GM19438 (cell line): ENCODE measurements around the gene FUS.
A peak's percentile ranks its signal among the peaks of the same experiment; 100 is the strongest.
"Not testable (repeated sequence)": the region's sequence is repeated elsewhere in the genome, so short reads cannot be mapped to it uniquely, and the experiment has no call there.

Source experiments
- ATAC-seq: cut with Tn5 transposase; IDR thresholded peaks from one replicate; pipeline ENCODE4 v1.9.1; 2021; ENCODE audit warnings: low read depth; ENCODE audit not compliant: unreplicated experiment

Gene FUS

DNA sequence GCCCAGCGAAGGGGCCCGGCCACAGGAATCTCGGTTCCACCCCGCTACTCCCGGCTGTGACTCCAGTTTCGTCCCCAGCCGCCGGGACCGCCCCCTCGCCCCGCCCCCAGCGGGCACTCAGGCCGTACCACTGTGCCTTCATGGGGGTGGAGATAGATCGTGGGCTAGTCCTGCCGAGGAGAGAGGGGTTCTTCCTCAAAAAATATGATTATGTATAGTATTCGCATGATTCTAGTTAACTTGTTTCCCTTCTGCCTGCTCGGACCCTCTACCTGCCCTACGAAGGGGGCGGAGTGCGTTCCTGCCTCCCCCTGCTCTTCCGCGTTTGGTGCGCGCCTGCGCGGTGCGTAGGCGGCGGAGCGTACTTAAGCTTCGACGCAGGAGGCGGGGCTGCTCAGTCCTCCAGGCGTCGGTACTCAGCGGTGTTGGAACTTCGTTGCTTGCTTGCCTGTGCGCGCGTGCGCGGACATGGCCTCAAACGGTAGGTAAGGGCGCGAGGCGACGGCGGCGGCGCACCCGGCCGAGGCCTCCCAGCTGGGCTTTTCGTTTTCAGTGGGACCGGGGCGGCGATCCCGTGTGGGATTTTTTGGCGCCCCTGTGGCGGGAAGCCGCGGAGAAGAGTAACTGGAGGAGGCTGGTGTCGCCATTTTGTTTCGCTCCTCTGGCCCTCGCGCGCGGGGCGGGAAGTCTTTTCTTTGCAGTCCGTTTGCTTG lies at the start of gene FUS:
Gene FUS, plus strand, starts transcription at position 393 of the 713 bp plus-strand sequence. Its CDS starts 76 bp downstream, at position 469.
- peak; percentile 59 for ATAC-seq

- no peak for ATAC-seq
Measured at GRCh38 chr16:31130336-31130891, 49.5 kb upstream of the FUS start.

GRCh38 chr16:31130899-31131298 lies 49.0 kb upstream of the FUS start:
- no peak for ATAC-seq

DNA sequence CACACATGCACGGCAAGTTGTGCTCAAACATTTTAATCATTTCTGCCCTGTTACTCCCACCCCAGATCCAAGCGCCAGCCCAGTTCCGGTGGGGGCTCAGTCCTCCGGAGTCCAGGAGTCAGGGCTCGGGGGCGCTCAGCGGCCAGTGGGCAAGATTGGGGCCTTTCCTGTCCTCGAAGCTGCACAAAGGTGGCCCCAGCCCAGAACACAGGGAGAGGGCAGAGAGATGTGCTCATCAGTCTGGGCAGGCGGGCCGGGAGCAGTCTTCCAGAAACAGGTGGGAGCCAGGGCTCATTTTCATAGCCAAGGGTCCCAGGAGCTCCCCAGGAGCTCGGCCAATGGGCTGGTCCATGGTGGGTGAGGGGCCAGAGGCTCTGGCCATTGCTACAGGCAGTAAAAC lies 48.5 kb upstream of the FUS start:
- no peak for ATAC-seq

DNA sequence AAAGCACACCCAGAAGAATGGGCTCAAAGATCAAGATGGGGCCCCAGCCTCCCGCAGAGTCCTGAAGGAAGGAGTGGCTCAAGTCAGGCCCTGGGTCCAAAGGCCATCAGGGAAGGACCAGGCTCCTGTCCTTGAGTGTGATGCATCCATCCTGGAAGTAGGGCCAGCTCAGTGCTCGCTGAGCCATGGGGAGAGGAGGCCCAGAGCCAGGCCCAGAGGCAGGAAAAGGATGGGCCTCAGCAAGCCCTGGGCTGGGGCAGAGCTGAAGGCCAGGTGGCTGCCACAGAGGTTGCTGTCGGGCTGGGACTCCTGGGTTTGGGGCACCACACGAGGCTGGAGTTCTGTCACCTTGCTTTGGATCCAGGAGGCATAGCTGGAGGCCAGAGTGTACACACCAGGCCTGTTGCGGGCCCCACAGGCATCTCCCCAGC lies 48.1 kb upstream of the FUS start:
- no peak for ATAC-seq

DNA sequence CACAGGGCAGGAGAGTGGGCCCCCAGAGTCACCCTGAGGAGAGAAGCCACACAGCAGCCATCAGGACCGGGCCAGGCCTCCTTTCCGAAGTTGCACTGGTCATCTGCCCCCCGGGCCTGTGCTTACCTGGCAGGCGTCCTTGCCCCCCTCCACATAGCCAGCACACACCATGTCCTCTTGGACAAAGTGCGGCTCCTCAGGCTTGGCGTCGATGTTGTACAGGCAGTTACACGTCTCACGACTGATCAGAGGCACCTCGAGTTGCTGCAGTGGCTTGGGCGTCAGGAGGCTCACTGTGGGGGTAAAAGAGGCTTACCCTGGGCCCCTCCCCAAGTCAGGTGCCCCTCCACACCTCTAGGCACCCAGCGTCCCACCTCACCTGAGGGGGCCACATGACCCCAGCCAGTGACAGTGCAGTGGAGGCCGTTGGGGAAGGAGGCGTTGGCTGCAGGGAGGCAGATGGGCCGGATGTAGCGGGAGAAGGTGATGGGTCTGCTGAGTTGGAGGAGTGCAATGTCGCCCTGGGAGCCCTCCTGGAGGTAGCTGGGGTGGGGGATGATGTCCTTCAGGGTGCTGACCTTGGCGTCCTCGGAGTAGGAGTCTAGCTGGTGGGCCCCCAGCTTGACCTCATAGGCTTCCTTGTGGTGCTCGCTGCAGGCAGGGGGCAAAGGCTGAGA lies 47.5 kb upstream of the FUS start:
- no peak for ATAC-seq

DNA sequence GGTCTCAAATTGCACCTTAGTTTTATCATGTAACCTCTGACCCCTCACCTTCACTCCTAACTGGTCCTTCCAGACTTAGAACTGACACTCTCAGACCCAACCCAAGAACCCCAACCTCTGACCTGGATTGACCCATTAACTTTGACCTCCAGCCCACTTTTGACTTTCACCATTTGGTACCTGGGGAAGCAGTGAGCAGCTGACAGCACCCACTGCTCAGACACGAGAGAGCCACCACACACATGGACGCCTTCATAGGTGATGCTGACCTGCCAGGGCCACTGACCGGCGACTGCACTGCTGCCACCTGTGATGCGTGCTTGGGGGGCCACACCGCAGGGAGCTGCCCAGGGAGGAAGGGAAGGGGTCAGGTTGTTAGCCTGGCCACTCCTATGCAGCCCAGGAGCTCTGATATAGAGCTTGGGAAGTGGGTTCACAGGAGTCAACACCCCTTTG lies 46.9 kb upstream of the FUS start:
- ATAC-seq, result no peak

GRCh38 chr16:31134091-31134571 lies 45.8 kb upstream of the FUS start:
- ATAC-seq, result no peak

GRCh38 chr16:31134625-31135534 lies 45.1 kb upstream of the FUS start:
- ATAC-seq, result no peak

DNA sequence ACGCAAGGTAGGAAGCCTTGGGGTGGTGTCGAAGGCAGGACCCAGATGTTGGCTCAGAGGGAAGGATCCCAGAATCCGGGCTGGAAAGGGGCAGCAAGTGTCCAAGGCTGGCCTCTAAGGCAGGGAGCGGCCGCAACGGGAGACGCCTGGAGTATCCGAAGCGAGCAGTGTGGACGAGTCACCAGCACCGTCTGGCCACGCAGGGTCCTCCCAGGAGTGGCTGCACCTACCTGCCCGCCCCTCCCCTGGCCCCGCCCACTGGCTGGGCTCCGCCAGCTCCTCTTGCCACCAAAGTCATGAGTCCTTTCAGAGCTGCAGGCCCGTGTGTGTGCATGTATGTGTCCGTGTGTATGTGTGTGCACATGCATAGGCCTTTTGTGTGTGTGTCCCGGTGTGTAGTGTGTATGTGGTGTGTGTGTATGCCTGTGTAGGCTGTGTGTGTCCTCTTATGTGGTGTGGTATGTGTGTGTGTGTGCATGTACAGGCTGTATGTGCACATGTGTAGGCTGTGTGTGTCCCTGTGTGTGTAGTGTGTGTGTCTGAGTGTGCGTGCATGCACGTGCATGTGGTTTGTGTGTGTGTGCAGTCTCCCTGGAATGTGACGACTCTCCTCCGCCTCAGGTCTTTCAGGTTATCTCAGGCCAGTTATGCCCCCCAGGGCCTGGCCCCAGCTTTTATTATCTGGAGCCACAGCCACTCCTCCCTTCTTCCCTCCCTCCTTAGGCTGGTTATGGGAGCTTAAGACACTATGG lies 44.2 kb upstream of the FUS start, which contains the start of gene PRSS8:
Gene PRSS8, minus strand, starts transcription at position 193 of the 752 bp plus-strand sequence. CDS start 229 bp downstream, outside the sequence.
- no peak for ATAC-seq

GRCh38 chr16:31136287-31136662 lies 43.7 kb upstream of the FUS start:
- no peak for ATAC-seq

GRCh38 chr16:31136822-31137499 lies 43.0 kb upstream of the FUS start:
- ATAC-seq, result not testable (repeated sequence)

DNA sequence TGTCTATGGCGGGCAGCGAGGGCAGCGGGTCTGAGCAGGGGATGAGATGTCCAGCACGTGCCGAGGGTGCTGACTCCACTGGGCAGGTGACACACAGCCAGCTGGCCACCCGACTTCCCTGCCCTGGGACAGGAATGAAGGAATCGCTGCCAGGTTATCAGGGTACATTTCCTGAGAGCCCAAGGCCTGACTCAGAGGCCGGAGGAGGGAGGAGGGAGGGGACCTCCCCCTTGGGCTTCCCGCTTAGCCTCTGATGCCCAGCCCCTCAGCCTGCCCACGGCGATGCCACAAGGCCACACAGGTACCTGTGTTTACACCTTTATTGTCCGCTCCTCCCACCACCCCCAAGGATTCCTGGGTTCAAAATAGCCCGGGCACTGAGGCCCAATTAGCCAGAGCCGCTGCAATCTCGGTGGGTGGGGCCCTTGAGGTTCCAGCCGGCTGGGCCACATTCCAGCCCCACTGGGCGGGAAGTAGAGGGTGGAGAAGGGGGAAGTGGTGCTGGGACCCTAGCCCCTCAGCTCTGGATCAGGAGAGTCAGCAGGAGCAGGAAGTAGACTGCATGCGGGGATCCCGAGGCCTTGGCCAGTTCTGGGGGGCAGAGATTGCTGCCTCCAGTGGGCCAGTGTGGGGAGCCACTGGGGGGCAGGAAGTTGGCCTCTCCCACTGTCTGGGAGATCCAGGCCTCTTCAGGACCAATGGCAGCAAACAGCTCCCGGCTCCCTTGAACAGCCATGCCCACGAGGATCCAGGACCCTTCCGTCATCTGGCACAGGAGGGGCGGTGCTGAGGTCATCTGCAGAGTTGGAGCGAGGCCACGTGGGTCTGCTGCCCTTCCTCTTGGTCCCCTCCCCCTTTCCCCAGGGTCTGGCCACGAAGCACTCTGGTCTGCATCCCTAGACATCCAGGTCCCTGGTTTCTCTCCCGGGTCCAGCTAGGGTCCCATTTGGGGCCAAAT lies 41.0 kb upstream of the FUS start:
- no peak for ATAC-seq

- not testable (repeated sequence) for ATAC-seq
Measured at GRCh38 chr16:31141071-31141469, 38.9 kb upstream of the FUS start.

DNA sequence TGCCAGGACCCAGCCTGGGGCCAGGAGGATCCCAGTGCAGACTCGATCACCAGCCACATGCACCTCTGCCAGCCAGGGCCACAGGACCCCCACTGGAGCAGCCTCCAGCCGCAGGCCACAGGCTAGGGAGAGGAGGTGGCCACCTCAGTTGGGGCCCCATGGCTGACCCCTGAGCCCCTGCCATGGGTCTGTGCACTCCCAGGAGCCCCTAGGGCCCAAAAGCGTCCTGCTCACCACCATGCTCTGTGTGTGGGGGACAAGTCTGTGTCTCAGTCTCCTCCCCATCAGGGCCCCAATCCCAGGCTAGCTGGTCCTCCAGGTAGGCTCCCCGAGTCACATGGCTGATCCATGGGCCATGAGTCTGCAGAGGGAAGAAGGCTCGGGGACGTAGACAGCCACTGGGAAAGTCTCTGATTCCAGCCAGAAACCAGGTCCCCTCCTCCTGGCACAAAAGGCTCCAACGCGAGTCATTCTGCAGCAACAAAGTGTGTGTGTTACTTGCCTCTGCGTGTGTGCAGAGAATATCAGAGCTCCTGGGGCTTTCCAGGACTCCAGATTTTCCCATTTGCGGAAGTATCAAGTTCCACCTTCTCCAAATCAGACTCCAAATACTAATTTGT lies 38.3 kb upstream of the FUS start:
- no peak for ATAC-seq

DNA sequence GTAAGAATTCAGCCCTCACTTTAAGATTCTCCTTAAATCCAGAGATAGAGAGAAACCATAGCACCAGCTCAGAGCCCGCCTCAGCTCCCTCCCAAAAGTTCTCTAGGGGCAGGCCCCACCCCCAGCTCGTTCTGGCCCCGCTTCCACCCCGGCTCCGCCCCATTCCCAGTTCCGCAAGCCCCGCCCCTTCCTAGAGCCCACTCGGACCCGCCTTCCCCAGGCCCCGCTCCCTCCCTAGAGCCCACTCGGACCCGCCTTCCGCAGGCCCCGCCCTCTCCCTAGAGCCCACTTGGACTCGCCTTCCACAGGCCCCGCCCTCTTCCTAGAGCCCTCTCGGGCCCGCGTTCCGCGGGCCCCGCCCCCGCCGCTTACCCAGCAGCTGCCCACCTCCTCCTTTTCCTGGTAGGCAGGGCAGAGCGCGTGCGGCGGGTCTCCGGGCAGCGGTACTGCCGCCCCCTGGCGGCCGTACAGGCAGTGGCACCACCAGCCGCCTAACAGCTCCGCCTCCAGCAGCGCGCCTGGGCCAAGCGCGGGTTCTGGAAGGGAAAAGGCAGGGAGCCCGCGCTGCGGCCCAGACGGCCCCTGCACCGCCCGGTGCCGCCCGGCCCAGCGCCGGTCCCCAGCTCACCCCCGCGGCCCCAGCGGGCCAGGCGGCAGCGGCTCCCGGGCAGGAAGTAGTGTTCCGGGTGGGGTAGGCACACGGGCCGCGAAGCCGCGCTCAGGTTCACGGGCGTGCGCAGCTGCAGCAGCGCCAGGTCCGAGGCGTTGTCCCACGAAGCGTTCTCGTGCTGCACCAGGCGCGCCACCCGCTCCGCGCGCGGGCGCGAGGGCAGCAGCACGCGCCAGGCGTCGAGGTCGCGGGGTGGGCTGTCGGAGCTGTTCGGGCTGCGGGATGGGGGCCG lies 37.6 kb upstream of the FUS start:
- peak; percentile 93 for ATAC-seq
